GM12878 (cell line): ENCODE measurements around the gene EBP. TPM values are rescaled to one million over a fixed set of nuclear protein-coding genes. Genes with fewer than 3 reads are reported as not detected.

Experiments used
- BACH1 ChIP-seq: fragments of 450-650 bp; IDR thresholded peaks from 2 replicates; pipeline ENCODE4 v1.6.1; 2017; ENCODE audit warnings: mild to moderate bottlenecking, borderline replicate concordance
- BHLHE40 ChIP-seq, 2 experiments: fragments of 450-650 bp in 1 of 2; IDR thresholded peaks; 2 replicates each; pipeline ENCODE4 v1.6.1; 2011 to 2017; ENCODE audit warnings: low read depth in 2 of 2, borderline replicate concordance in 1 of 2, improper control_type of control experiment in 1 of 2, low read length in 1 of 2, mild to moderate bottlenecking in 1 of 2
- BRCA1 ChIP-seq: IDR thresholded peaks from 2 replicates; pipeline ENCODE4 v1.6.1; 2011; ENCODE audit warnings: low read depth, low read length, improper control_type of control experiment
- CREM ChIP-seq: IDR thresholded peaks from 2 replicates; pipeline ENCODE4 v1.6.1; 2014; ENCODE audit warnings: antibody characterized with exemption, low read depth
- EP300 ChIP-seq, 2 experiments: fragments of 150-350 bp in 1 of 2; IDR thresholded peaks; 2 replicates each; pipeline ENCODE4 v1.6.1; 2011 to 2012; ENCODE audit warnings: low read depth in 2 of 2, low read length in 2 of 2, borderline replicate concordance in 1 of 2, improper control_type of control experiment in 1 of 2, inconsistent platforms in 1 of 2; ENCODE audit not compliant: control insufficient read depth in 1 of 2
- FOXK2 ChIP-seq: fragments of 450-650 bp; IDR thresholded peaks from 2 replicates; pipeline ENCODE4 v1.6.1; 2017; ENCODE audit warnings: mild to moderate bottlenecking, moderate library complexity
- KDM1A ChIP-seq: fragments of 200-600 bp; sonication (generic); IDR thresholded peaks from 2 replicates; pipeline ENCODE4 v1.6.1; 2016; ENCODE audit warnings: borderline replicate concordance
- KLF5 ChIP-seq: fragments of 450-650 bp; IDR thresholded peaks from 2 replicates; pipeline ENCODE4 v1.6.1; 2014; ENCODE audit warnings: mild to moderate bottlenecking; ENCODE audit not compliant: partially characterized antibody
- LARP7 ChIP-seq: fragments of 450-650 bp; IDR thresholded peaks from 2 replicates; pipeline ENCODE4 v1.6.1; 2017; ENCODE audit warnings: mild to moderate bottlenecking
- MXI1 ChIP-seq: fragments of 150-350 bp; IDR thresholded peaks from 2 replicates; pipeline ENCODE4 v1.6.1; 2011; ENCODE audit warnings: low read depth, mild to moderate bottlenecking, inconsistent platforms, low read length, improper control_type of control experiment
- MYB ChIP-seq: fragments of 150-350 bp; IDR thresholded peaks from 2 replicates; pipeline ENCODE4 v1.6.1; 2014; ENCODE audit warnings: mild to moderate bottlenecking, low read depth, low read length, borderline replicate concordance
- NRF1 ChIP-seq: conservative IDR thresholded peaks from 2 replicates; pipeline ENCODE4 v1.6.1; 2011; ENCODE audit warnings: mild to moderate bottlenecking, low read depth, low read length, improper control_type of control experiment
- RAD51 ChIP-seq: fragments of 450-650 bp; IDR thresholded peaks from 2 replicates; pipeline ENCODE4 v1.6.1; 2016; ENCODE audit warnings: moderate library complexity, mild to moderate bottlenecking, inconsistent platforms
- RBBP5 ChIP-seq: fragments of 200-600 bp; sonication (generic); conservative IDR thresholded peaks from 2 replicates; pipeline ENCODE4 v1.6.1; 2016
- RFX5 ChIP-seq: IDR thresholded peaks from 2 replicates; pipeline ENCODE4 v1.6.1; 2011; ENCODE audit warnings: low read depth, low read length, improper control_type of control experiment
- STAT1 ChIP-seq: fragments of 450-650 bp; conservative IDR thresholded peaks from 2 replicates; pipeline ENCODE4 v1.6.1; 2014; ENCODE audit warnings: antibody characterized with exemption, mild to moderate bottlenecking
- ZNF217 ChIP-seq: fragments of 450-650 bp; IDR thresholded peaks from 2 replicates; pipeline ENCODE4 v1.6.1; 2017; ENCODE audit warnings: antibody characterized with exemption, mild to moderate bottlenecking
- polyA plus RNA-seq, 11 experiments: library from polyadenylated mRNA; depleted of rRNA in 4 of 11; unstranded in 6 of 11; stranded (reverse) in 5 of 11; fragments of >200 nt; fragmentation: Nextera tagmentation in 4 of 11; fragmentation: Illumina TruSeq in 1 of 11; extraction: Ambion mirVana in 4 of 11; extraction: Trizol in 1 of 11; gene quantifications; 1 replicate in 1 of 11; 2 replicates in 10 of 11; pipeline versions ENCODE4 v1.2.1 to v1.2.3, GENCODE V29; 2011 to 2016; ENCODE audit warnings: inconsistent platforms in 2 of 11, missing spikeins in 2 of 11, low read depth in 1 of 11
- total RNA-seq, 4 experiments: library from RNA; depleted of rRNA in 3 of 4; stranded (reverse); fragments of >200 nt in 3 of 4; fragmentation: Illumina TruSeq in 1 of 4; extraction: Trizol in 1 of 4; gene quantifications; 2 replicates each; pipeline versions ENCODE4 v1.2.1 to v1.2.3, GENCODE V29; 2013 to 2021
- TF ChIP-seq, protein P1 (sequence below): fragments of 450-650 bp; IDR thresholded peaks from 2 replicates; pipeline ENCODE4 v1.6.1; 2018; ENCODE audit warnings: mild to moderate bottlenecking, low read depth, moderate library complexity; ENCODE audit not compliant: partially characterized antibody
- TF ChIP-seq, protein P2 (sequence below): fragments of 450-650 bp; IDR thresholded peaks from 2 replicates; pipeline ENCODE4 v1.6.1; 2016; ENCODE audit warnings: mild to moderate bottlenecking
- TF ChIP-seq, protein P3 (sequence below): fragments of 450-650 bp; IDR thresholded peaks from 2 replicates; pipeline ENCODE4 v1.6.1; 2014; ENCODE audit warnings: mild to moderate bottlenecking
- TF ChIP-seq, protein P4 (sequence below), 3 experiments: IDR thresholded peaks in 2 of 3; conservative IDR thresholded peaks in 1 of 3; 2 replicates each; pipeline ENCODE4 v1.5.1; 2011; ENCODE audit warnings: low read depth in 3 of 3, low read length in 3 of 3, mild to moderate bottlenecking in 3 of 3, control low read depth in 2 of 3, moderate library complexity in 2 of 3, inconsistent platforms in 1 of 3, mixed read lengths in 1 of 3; ENCODE audit not compliant: control insufficient read depth in 2 of 3, insufficient read depth in 1 of 3; ENCODE audit errors: extremely low read depth in 1 of 3
- TF ChIP-seq, protein P5 (sequence below): IDR thresholded peaks from 2 replicates; pipeline ENCODE4 v1.6.1; 2011; ENCODE audit warnings: low read depth, low read length, improper control_type of control experiment, borderline replicate concordance

The EBP gene
- total and polyA plus RNA-seq, 10 of the 15 experiments (the other 5 are each of a cell fraction or from before 2014, with no cell fraction given) = 125 to 628 (median 180) TPM

DNA sequence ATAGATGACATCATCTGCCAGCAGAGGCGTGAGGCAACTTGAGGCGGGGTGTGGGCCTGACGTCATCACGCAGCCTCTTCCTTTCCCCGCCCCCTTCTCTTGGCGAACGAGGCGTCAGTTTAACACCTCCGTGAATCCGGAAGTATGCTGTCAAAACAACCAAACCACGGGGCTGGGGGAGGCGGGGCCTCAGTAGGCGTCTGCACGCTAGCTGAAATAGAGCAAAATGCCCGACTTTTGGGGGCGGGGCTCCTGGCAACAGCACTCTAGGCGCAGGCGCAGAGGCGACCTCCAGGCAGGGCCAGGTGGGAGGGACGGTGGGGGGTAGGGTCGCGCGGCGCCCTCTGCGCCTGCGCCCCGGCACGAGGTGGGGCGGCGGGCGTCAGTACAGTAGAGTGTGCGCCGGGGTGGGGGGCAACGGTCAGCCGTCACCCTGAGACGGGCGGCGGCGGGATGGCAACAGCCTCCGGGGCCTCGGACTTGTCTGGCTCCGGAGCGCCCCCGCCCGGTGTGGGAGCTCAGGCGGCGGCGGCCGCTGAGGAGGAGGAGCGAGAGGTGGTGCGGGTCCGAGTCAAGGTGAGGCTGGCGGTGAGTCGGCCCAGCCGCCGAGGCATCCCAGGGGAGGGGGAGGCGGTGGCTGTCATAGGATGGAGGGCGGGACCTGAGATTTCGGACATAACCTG lies 17.9 kb downstream of the EBP start, which contains the start of gene TBC1D25 (continued):
- TF ChIP-seq, protein P1, sequence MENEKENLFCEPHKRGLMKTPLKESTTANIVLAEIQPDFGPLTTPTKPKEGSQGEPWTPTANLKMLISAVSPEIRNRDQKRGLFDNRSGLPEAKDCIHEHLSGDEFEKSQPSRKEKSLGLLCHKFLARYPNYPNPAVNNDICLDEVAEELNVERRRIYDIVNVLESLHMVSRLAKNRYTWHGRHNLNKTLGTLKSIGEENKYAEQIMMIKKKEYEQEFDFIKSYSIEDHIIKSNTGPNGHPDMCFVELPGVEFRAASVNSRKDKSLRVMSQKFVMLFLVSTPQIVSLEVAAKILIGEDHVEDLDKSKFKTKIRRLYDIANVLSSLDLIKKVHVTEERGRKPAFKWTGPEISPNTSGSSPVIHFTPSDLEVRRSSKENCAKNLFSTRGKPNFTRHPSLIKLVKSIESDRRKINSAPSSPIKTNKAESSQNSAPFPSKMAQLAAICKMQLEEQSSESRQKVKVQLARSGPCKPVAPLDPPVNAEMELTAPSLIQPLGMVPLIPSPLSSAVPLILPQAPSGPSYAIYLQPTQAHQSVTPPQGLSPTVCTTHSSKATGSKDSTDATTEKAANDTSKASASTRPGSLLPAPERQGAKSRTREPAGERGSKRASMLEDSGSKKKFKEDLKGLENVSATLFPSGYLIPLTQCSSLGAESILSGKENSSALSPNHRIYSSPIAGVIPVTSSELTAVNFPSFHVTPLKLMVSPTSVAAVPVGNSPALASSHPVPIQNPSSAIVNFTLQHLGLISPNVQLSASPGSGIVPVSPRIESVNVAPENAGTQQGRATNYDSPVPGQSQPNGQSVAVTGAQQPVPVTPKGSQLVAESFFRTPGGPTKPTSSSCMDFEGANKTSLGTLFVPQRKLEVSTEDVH = no peak
- TF ChIP-seq ZNF217 (no peak), RAD51 (peak; percentile 45; the same call in 1 of the 2 replicates), CREM (peak; percentile 89), LARP7 (0 out of 2 replicates have a peak, but pooled peaks have one; percentile 21), MYB (peak; percentile 84; the same call in 1 of the 2 replicates), BHLHE40 (IDR thresholded peaks at IDR 0.05; ENCODE audit: borderline replicate concordance in 1 of 2, low read depth in 2 of 2, low read length in 1 of 2) (peak in 1 of 2 experiments; percentile 74; a peak in 2 of 4 replicates), RBBP5 (no peak), KLF5 (peak; percentile 36), FOXK2 (0 out of 2 replicates have a peak, but pooled peaks have one; percentile 40), RFX5 (no peak), BACH1 (peak; percentile 65), STAT1 (no peak), EP300 (IDR thresholded peaks at IDR 0.05; ENCODE audit: borderline replicate concordance in 1 of 2, control insufficient read depth in 1 of 2, low read depth in 2 of 2, low read length in 2 of 2) (peak in 1 of 2 experiments; percentile 67; a peak in 1 of 4 replicates), NRF1 (peak; percentile 70), BRCA1 (no peak), KDM1A (no peak), MXI1 (peak; percentile 65)
- TF ChIP-seq, protein P2, sequence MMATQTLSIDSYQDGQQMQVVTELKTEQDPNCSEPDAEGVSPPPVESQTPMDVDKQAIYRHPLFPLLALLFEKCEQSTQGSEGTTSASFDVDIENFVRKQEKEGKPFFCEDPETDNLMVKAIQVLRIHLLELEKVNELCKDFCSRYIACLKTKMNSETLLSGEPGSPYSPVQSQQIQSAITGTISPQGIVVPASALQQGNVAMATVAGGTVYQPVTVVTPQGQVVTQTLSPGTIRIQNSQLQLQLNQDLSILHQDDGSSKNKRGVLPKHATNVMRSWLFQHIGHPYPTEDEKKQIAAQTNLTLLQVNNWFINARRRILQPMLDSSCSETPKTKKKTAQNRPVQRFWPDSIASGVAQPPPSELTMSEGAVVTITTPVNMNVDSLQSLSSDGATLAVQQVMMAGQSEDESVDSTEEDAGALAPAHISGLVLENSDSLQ = peak; percentile 46; the same call in 1 of the 2 replicates
- TF ChIP-seq, protein P3, sequence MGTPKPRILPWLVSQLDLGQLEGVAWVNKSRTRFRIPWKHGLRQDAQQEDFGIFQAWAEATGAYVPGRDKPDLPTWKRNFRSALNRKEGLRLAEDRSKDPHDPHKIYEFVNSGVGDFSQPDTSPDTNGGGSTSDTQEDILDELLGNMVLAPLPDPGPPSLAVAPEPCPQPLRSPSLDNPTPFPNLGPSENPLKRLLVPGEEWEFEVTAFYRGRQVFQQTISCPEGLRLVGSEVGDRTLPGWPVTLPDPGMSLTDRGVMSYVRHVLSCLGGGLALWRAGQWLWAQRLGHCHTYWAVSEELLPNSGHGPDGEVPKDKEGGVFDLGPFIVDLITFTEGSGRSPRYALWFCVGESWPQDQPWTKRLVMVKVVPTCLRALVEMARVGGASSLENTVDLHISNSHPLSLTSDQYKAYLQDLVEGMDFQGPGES = no peak
- TF ChIP-seq, protein P4, sequence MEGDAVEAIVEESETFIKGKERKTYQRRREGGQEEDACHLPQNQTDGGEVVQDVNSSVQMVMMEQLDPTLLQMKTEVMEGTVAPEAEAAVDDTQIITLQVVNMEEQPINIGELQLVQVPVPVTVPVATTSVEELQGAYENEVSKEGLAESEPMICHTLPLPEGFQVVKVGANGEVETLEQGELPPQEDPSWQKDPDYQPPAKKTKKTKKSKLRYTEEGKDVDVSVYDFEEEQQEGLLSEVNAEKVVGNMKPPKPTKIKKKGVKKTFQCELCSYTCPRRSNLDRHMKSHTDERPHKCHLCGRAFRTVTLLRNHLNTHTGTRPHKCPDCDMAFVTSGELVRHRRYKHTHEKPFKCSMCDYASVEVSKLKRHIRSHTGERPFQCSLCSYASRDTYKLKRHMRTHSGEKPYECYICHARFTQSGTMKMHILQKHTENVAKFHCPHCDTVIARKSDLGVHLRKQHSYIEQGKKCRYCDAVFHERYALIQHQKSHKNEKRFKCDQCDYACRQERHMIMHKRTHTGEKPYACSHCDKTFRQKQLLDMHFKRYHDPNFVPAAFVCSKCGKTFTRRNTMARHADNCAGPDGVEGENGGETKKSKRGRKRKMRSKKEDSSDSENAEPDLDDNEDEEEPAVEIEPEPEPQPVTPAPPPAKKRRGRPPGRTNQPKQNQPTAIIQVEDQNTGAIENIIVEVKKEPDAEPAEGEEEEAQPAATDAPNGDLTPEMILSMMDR (IDR thresholded peaks at IDR 0.05 in 2 of 3, conservative IDR thresholded peaks at IDR 0.05 in 1 of 3; ENCODE audit: control insufficient read depth in 2 of 3, extremely low read depth in 1 of 3, insufficient read depth in 1 of 3, low read depth in 3 of 3, low read length in 3 of 3) = peak; percentile 27 to 37 (median 28); a peak in 4 of 6 replicates
- TF ChIP-seq, protein P5, sequence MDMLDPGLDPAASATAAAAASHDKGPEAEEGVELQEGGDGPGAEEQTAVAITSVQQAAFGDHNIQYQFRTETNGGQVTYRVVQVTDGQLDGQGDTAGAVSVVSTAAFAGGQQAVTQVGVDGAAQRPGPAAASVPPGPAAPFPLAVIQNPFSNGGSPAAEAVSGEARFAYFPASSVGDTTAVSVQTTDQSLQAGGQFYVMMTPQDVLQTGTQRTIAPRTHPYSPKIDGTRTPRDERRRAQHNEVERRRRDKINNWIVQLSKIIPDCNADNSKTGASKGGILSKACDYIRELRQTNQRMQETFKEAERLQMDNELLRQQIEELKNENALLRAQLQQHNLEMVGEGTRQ = no peak; the same call in 1 of the 2 replicates
